ENCODE measurements around the gene HOXD9. TPM values are rescaled to one million over a fixed set of nuclear protein-coding genes. Genes with fewer than 3 reads are reported as not detected.

Gene HOXD9
- total RNA-seq, 2 experiments from 2014 or later, result not detected

- peak overlapping the region; percentile 49 for H3K4me3 Mint-ChIP-seq
- no peak overlapping the region for H3K27ac ChIP-seq (ENCODE audit: low read depth in 1 of 2, low read length in 2 of 2)
- no peaks in the 10 kb centered on the region for H3K36me3 Mint-ChIP-seq (ENCODE audit: low read depth)
- TF ChIP-seq, protein P1, sequence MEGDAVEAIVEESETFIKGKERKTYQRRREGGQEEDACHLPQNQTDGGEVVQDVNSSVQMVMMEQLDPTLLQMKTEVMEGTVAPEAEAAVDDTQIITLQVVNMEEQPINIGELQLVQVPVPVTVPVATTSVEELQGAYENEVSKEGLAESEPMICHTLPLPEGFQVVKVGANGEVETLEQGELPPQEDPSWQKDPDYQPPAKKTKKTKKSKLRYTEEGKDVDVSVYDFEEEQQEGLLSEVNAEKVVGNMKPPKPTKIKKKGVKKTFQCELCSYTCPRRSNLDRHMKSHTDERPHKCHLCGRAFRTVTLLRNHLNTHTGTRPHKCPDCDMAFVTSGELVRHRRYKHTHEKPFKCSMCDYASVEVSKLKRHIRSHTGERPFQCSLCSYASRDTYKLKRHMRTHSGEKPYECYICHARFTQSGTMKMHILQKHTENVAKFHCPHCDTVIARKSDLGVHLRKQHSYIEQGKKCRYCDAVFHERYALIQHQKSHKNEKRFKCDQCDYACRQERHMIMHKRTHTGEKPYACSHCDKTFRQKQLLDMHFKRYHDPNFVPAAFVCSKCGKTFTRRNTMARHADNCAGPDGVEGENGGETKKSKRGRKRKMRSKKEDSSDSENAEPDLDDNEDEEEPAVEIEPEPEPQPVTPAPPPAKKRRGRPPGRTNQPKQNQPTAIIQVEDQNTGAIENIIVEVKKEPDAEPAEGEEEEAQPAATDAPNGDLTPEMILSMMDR (IDR thresholded peaks at IDR 0.05), result no peak
- peaks cover 96 to 99% of the 10 kb centered on the region in 2 experiments for H3K27me3 ChIP-seq (ENCODE audit: control insufficient read depth in 1 of 2, insufficient read depth in 2 of 2, low read length in 2 of 2)
- H3K9me3 Mint-ChIP-seq, result no peaks in the 10 kb centered on the region
- peak overlapping the region; percentile 52 for H3K4me3 ChIP-seq (ENCODE audit: low read length)
- ChIA-PET POLR2A (interaction anchor here (0.9 to 1.4 kb wide), 3 partner anchors 10 to 408 kb away, joined by 3 to 7 read pairs (median 4); no protein-coding TSS in a partner anchor), CTCF (interaction anchor here (0.6 to 2.6 kb wide), 9 partner anchors 21 to 1398 kb away, joined by 3 to 11 read pairs (median 3); no protein-coding TSS in a partner anchor)
- no peaks in the 10 kb centered on the region for H3K36me3 ChIP-seq (ENCODE audit: insufficient read depth, low read length)
- ATAC-seq (ENCODE audit: poor library complexity) (no peak), DNase-seq (peak in 1 of 14 experiments; percentile 1)
- H3K9me3 ChIP-seq (ENCODE audit: control insufficient read depth in 1 of 2, insufficient read depth in 1 of 2, low read length in 2 of 2), result peaks cover 7 to 41% of the 10 kb centered on the region in 2 experiments
- intact Hi-C loops (cut with DNase I, micrococcal nuclease), result loop anchor here (1.0 to 10.0 kb wide), 8 partner anchors 13 to 1403 kb away; no protein-coding TSS in a partner anchor
- H3K4me1 Mint-ChIP-seq (ENCODE audit: low read depth), result peaks cover 36% of the 10 kb centered on the region
- peaks cover 95% of the 10 kb centered on the region for H3K27me3 Mint-ChIP-seq
- H3K27ac Mint-ChIP-seq, result no peak overlapping the region
- peaks cover 37% of the 10 kb centered on the region for H3K4me1 ChIP-seq (ENCODE audit: insufficient read depth, low read length)
Measured at GRCh38 chr2:176097820-176098365, 24.6 kb upstream of the HOXD9 start.

- Histone ChIP-seq H3K4me1 (ENCODE audit: insufficient read depth, low read length) (peaks cover 31% of the 10 kb centered on the region), H3K27me3 (ENCODE audit: control insufficient read depth in 1 of 2, insufficient read depth in 2 of 2, low read length in 2 of 2) (peaks cover 96 to 99% of the 10 kb centered on the region in 2 experiments), H3K4me3 (ENCODE audit: low read length) (no peak overlapping the region), H3K36me3 (ENCODE audit: insufficient read depth, low read length) (no peaks in the 10 kb centered on the region), H3K27ac (ENCODE audit: low read depth in 1 of 2, low read length in 2 of 2) (no peak overlapping the region), H3K9me3 (ENCODE audit: control insufficient read depth in 1 of 2, insufficient read depth in 1 of 2, low read length in 2 of 2) (peaks cover 7 to 35% of the 10 kb centered on the region in 2 experiments)
- Mint-ChIP-seq H3K4me1 (ENCODE audit: low read depth) (peaks cover 36% of the 10 kb centered on the region), H3K27ac (no peak overlapping the region), H3K9me3 (no peaks in the 10 kb centered on the region), H3K36me3 (ENCODE audit: low read depth) (no peaks in the 10 kb centered on the region), H3K4me3 (no peak overlapping the region), H3K27me3 (peaks cover 96% of the 10 kb centered on the region)
- TF ChIP-seq, protein P1 (IDR thresholded peaks at IDR 0.05), result no peak
- ChIA-PET CTCF (interaction anchor here (1.3 to 2.6 kb wide), 2 partner anchors 29 to 847 kb away, joined by 3 to 11 read pairs; no protein-coding TSS in a partner anchor), POLR2A (interaction anchor here (1.0 to 1.4 kb wide), 2 partner anchors 10 to 12 kb away, joined by 3 to 4 read pairs; no protein-coding TSS in a partner anchor)
- DNase-seq, result peak in 2 of 14 experiments; percentile 1 to 30
- intact Hi-C loops (cut with DNase I, micrococcal nuclease), result loop anchor here (5.0 to 10.0 kb wide), 5 partner anchors 731 to 1404 kb away; no protein-coding TSS in a partner anchor
- no peak for ATAC-seq (ENCODE audit: poor library complexity)
Measured at GRCh38 chr2:176098366-176099158, 24.0 kb upstream of the HOXD9 start.

DNA sequence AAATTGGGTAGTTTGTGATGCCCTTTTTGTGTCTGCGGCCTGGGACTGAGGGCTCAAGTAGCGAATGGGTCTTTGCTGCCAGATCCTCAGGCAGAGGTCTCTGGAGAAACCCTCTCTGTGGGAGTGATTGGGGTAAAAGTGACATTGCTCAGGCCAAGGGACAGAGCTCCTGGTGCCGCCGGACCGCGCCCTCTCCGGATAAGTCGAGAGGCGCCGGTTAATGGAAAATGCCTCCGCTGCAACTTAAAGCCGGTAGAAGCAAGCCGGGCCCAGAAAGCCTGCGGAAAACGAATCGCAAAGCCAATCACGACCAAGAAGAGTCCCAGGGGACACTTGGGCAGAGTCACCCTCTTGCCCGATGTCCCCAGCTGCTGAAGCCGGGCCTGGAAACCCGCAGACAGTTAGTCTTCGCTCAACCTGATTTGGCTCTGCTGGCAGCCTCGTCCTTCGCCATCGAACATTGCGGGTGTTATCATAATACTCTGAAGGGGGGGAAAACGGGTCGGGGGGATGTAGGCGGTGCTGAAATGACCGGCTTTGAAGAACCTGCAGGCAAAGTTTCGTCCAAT lies 23.3 kb upstream of the HOXD9 start:
- H3K9me3 ChIP-seq (ENCODE audit: control insufficient read depth in 1 of 2, insufficient read depth in 1 of 2, low read length in 2 of 2), result peaks cover 7 to 40% of the 10 kb centered on the region in 2 experiments
- ChIA-PET POLR2A (interaction anchor here (1.4 kb wide), 1 partner anchor 12 kb away, joined by 3 read pairs; no protein-coding TSS in a partner anchor), CTCF (no interaction called here)
- H3K36me3 ChIP-seq (ENCODE audit: insufficient read depth, low read length), result no peaks in the 10 kb centered on the region
- H3K27me3 Mint-ChIP-seq, result peaks cover 96% of the 10 kb centered on the region
- ATAC-seq (ENCODE audit: poor library complexity) (no peak), DNase-seq (peak in 2 of 14 experiments; percentile 0 to 28)
- peaks cover 97 to 99% of the 10 kb centered on the region in 2 experiments for H3K27me3 ChIP-seq (ENCODE audit: control insufficient read depth in 1 of 2, insufficient read depth in 2 of 2, low read length in 2 of 2)
- H3K27ac ChIP-seq (ENCODE audit: low read depth in 1 of 2, low read length in 2 of 2), result no peak overlapping the region
- H3K4me1 Mint-ChIP-seq (ENCODE audit: low read depth), result peaks cover 34% of the 10 kb centered on the region
- intact Hi-C loops (cut with DNase I, micrococcal nuclease), result loop anchor here (5.0 to 10.0 kb wide), 5 partner anchors 732 to 1404 kb away; no protein-coding TSS in a partner anchor
- no peak overlapping the region for H3K27ac Mint-ChIP-seq
- H3K9me3 Mint-ChIP-seq, result no peaks in the 10 kb centered on the region
- peaks cover 33% of the 10 kb centered on the region for H3K4me1 ChIP-seq (ENCODE audit: insufficient read depth, low read length)
- H3K4me3 Mint-ChIP-seq, result peak overlapping the region; percentile 20
- TF ChIP-seq, protein P1 (IDR thresholded peaks at IDR 0.05), result no peak
- H3K36me3 Mint-ChIP-seq (ENCODE audit: low read depth), result no peaks in the 10 kb centered on the region
- no peak overlapping the region for H3K4me3 ChIP-seq (ENCODE audit: low read length)

All from CD4-positive, alpha-beta T cell (primary cell).